Fibroblast of lung (primary cell): Measurements from ENCODE around the gene TENT4A. TPM values are rescaled to one million over a fixed set of nuclear protein-coding genes. Genes with fewer than 3 reads are reported as not detected.
A peak's percentile ranks its signal among the peaks of the same experiment; 100 is the strongest.

Experiments used
- DNase-seq, 2 donors: peaks; one replicate each; pipeline versions ENCODE4 v3.0.0 to v3.0.0-alpha.2; 2010; ENCODE audit warnings: low read depth in 2 of 2
- H2AFZ ChIP-seq: 2 replicates; pipeline ENCODE4 v1.5.1; 2012; ENCODE audit warnings: low read length, control low read depth, inconsistent platforms
- H3K27ac ChIP-seq: 2 replicates; pipeline ENCODE4 v1.5.1; 2011; ENCODE audit warnings: low read length, control low read depth; ENCODE audit not compliant: insufficient read depth
- H3K27me3 ChIP-seq: 2 replicates; pipeline ENCODE4 v1.5.1; 2011; ENCODE audit warnings: mild to moderate bottlenecking, low read length; ENCODE audit not compliant: control insufficient read depth, insufficient read depth
- H3K36me3 ChIP-seq: 2 replicates; pipeline ENCODE4 v1.5.1; 2011; ENCODE audit warnings: low read length; ENCODE audit not compliant: control insufficient read depth, insufficient read depth
- H3K4me1 ChIP-seq: 2 replicates; pipeline ENCODE4 v1.5.1; 2011; ENCODE audit warnings: low read length; ENCODE audit not compliant: control insufficient read depth, insufficient read depth; ENCODE audit errors: extremely low read depth
- H3K4me2 ChIP-seq: 2 replicates; pipeline ENCODE4 v1.5.1; 2011; ENCODE audit warnings: low read length, control low read depth; ENCODE audit not compliant: insufficient read depth; ENCODE audit errors: extremely low read depth
- H3K4me3 ChIP-seq, 4 experiments: fragments of 200-600 bp in 1 of 4; sonication (generic) in 1 of 4; replicated peaks in 1 of 4; 2 replicates each; pipeline ENCODE4 v1.5.1; 2011 to 2016; ENCODE audit warnings: low read length in 4 of 4, low read depth in 3 of 4, mild to moderate bottlenecking in 3 of 4, control low read depth in 2 of 4, inconsistent platforms in 1 of 4, mixed read lengths in 1 of 4; ENCODE audit not compliant: insufficient read depth in 1 of 4; ENCODE audit errors: control extremely low read depth in 1 of 4
- H3K79me2 ChIP-seq: 2 replicates; pipeline ENCODE4 v1.5.1; 2012; ENCODE audit warnings: mild to moderate bottlenecking, low read length, inconsistent platforms; ENCODE audit not compliant: control insufficient read depth, insufficient read depth
- H3K9ac ChIP-seq: 2 replicates; pipeline ENCODE4 v1.5.1; 2011; ENCODE audit warnings: mild to moderate bottlenecking, low read length, control low read depth; ENCODE audit not compliant: insufficient read depth
- H3K9me3 ChIP-seq: 2 replicates; pipeline ENCODE4 v1.5.1; 2012; ENCODE audit warnings: low read depth, low read length; ENCODE audit not compliant: control insufficient read depth, insufficient read depth
- H4K20me1 ChIP-seq: 2 replicates; pipeline ENCODE4 v1.5.1; 2011; ENCODE audit warnings: low read length; ENCODE audit not compliant: control insufficient read depth, insufficient read depth; ENCODE audit errors: extremely low read depth
- EZH2 ChIP-seq: IDR thresholded peaks from 2 replicates; pipeline ENCODE4 v1.5.1; 2012; ENCODE audit warnings: low read length, control low read depth, mild to moderate bottlenecking; ENCODE audit errors: missing control alignments
- polyA plus RNA-seq, 2 donors: library from polyadenylated mRNA; depleted of rRNA in 1 of 2; stranded (reverse) in 1 of 2; unstranded in 1 of 2; fragments of >200 nt; gene quantifications; 2 replicates each; pipeline ENCODE4 v1.2.1, GENCODE V29; 2011 to 2012; ENCODE audit warnings: missing spikeins in 1 of 2
- total RNA-seq: library from RNA; depleted of rRNA; stranded (reverse); fragments of >200 nt; gene quantifications from 2 replicates; pipeline ENCODE4 v1.2.1, GENCODE V29; 2014
- TF ChIP-seq, protein P1 (sequence below), 2 donors: IDR thresholded peaks in 1 of 2; conservative IDR thresholded peaks in 1 of 2; 1 replicate in 1 of 2; 2 replicates in 1 of 2; pipeline ENCODE4 v1.5.1; 2011 to 2012; ENCODE audit warnings: low read length in 2 of 2, control low read depth in 1 of 2, inconsistent platforms in 1 of 2, low read depth in 1 of 2, mild to moderate bottlenecking in 1 of 2

TENT4A gene
- total and polyA plus RNA-seq, 2 donors (not counting 1 experiment from before 2014, with no cell fraction given), result 3.1 to 10.4 TPM

GRCh38 chr5:6719896-6720560 lies 6.8 kb downstream of the TENT4A start:
- H3K27me3 ChIP-seq, result no peaks in the 10 kb centered on the region
- no peak overlapping the region for H3K4me3 ChIP-seq
- peaks cover 97% of the 10 kb centered on the region for H3K79me2 ChIP-seq
- no peak overlapping the region for H2AFZ ChIP-seq
- TF ChIP-seq, protein P1, sequence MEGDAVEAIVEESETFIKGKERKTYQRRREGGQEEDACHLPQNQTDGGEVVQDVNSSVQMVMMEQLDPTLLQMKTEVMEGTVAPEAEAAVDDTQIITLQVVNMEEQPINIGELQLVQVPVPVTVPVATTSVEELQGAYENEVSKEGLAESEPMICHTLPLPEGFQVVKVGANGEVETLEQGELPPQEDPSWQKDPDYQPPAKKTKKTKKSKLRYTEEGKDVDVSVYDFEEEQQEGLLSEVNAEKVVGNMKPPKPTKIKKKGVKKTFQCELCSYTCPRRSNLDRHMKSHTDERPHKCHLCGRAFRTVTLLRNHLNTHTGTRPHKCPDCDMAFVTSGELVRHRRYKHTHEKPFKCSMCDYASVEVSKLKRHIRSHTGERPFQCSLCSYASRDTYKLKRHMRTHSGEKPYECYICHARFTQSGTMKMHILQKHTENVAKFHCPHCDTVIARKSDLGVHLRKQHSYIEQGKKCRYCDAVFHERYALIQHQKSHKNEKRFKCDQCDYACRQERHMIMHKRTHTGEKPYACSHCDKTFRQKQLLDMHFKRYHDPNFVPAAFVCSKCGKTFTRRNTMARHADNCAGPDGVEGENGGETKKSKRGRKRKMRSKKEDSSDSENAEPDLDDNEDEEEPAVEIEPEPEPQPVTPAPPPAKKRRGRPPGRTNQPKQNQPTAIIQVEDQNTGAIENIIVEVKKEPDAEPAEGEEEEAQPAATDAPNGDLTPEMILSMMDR (conservative IDR thresholded peaks at IDR 0.05 in 1 of 2, IDR thresholded peaks at IDR 0.05 in 1 of 2; ENCODE audit: low read depth in 1 of 2, low read length in 2 of 2), result no peak
- TF ChIP-seq EZH2, result no peak
- no peak overlapping the region for H3K9ac ChIP-seq
- peak in 1 of 2 donors; percentile 52 for DNase-seq
- no peak overlapping the region for H3K27ac ChIP-seq
- H3K4me1 ChIP-seq, result peaks cover 21% of the 10 kb centered on the region
- peaks cover 2% of the 10 kb centered on the region for H3K36me3 ChIP-seq
- peaks cover 6% of the 10 kb centered on the region for H4K20me1 ChIP-seq
- H3K9me3 ChIP-seq, result no peaks in the 10 kb centered on the region
- H3K4me2 ChIP-seq, result peak overlapping the region; percentile 37

DNA sequence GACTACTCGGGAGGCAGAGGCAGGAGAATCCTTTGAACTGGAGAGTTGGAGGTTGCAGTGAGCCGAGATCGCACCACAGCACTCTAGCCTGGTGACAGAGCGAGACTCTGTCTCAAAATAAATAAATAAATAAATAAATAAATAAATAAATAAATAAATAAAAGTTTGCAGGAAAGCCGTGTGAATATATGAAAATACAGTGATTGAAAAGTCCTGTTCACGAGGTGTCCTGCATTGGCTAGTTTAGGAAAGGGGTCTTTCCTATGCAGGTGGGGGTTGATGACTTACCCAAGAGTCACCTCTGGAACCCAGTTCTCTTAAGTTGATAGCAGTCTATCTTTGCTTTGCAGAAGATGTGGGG lies 7.3 kb downstream of the TENT4A start:
- H3K27ac ChIP-seq, result no peak overlapping the region
- no peak overlapping the region for H3K4me3 ChIP-seq
- peaks cover 97% of the 10 kb centered on the region for H3K79me2 ChIP-seq
- H2AFZ ChIP-seq, result no peak overlapping the region
- peaks cover 2% of the 10 kb centered on the region for H3K36me3 ChIP-seq
- no peak overlapping the region for H3K4me2 ChIP-seq
- no peak overlapping the region for H3K9ac ChIP-seq
- TF ChIP-seq, protein P1 (conservative IDR thresholded peaks at IDR 0.05 in 1 of 2, IDR thresholded peaks at IDR 0.05 in 1 of 2; ENCODE audit: low read depth in 1 of 2, low read length in 2 of 2), result no peak
- TF ChIP-seq EZH2, result no peak
- peaks cover 19% of the 10 kb centered on the region for H3K4me1 ChIP-seq
- no peaks in the 10 kb centered on the region for H3K27me3 ChIP-seq
- peaks cover 3% of the 10 kb centered on the region for H4K20me1 ChIP-seq
- no peak for DNase-seq
- no peaks in the 10 kb centered on the region for H3K9me3 ChIP-seq

DNA sequence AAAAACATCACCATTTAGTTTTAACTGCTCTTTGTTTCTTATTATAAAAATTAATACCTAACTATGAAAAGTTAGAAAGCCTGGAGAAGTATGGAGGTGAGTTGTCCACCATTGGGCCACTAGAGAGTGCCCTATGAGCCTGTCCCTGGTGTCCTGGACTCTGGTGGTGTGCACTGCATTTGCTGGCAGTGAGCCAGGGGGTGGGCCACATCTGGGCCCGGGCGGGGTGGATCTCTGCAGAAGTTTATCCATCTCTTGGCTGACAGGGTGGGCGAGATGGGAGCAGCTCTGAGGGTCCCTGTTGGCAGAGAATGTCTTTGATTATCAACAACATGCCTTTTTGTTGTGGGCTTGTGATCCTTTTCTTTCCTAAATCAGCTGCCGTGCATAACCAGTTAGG lies 8.2 kb downstream of the TENT4A start:
- Histone ChIP-seq H3K9ac (no peak overlapping the region), H3K79me2 (peaks cover 97% of the 10 kb centered on the region), H3K36me3 (peaks cover 2% of the 10 kb centered on the region), H3K9me3 (no peaks in the 10 kb centered on the region), H3K27ac (peak overlapping the region; percentile 84), H4K20me1 (no peaks in the 10 kb centered on the region), H3K27me3 (no peaks in the 10 kb centered on the region), H3K4me3 (peak overlapping the region; percentile 16 to 58 (median 56)), H3K4me2 (peak overlapping the region; percentile 98), H3K4me1 (peaks cover 16% of the 10 kb centered on the region), H2AFZ (no peak overlapping the region)
- TF ChIP-seq, protein P1 (conservative IDR thresholded peaks at IDR 0.05 in 1 of 2, IDR thresholded peaks at IDR 0.05 in 1 of 2; ENCODE audit: low read depth in 1 of 2, low read length in 2 of 2), result no peak
- no peak for TF ChIP-seq EZH2
- no peak for DNase-seq
